HEK293 (cell line): Measurements from ENCODE around the gene SLC29A1.

Source experiments
- GLIS1 ChIP-seq: fragments of 450-650 bp; formaldehyde crosslinking; IDR thresholded peaks from 2 replicates; pipeline ENCODE4 v1.5.1; 2016; ENCODE audit warnings: missing biosample characterization, missing genetic modification characterization
- KLF10 ChIP-seq: fragments of 450-650 bp; IDR thresholded peaks from 2 replicates; pipeline ENCODE4 v1.5.1; 2018; ENCODE audit warnings: missing biosample characterization, mild to moderate bottlenecking, missing genetic modification characterization
- KLF16 ChIP-seq: fragments of 450-650 bp; formaldehyde crosslinking; IDR thresholded peaks from 2 replicates; pipeline ENCODE4 v1.5.1; 2017; ENCODE audit warnings: missing biosample characterization, missing genetic modification characterization
- KLF7 ChIP-seq: fragments of 450-650 bp; formaldehyde crosslinking; IDR thresholded peaks from 2 replicates; pipeline ENCODE4 v1.5.1; 2016; ENCODE audit warnings: missing biosample characterization, missing genetic modification characterization, borderline replicate concordance
- KLF8 ChIP-seq: fragments of 450-650 bp; formaldehyde crosslinking; IDR thresholded peaks from 2 replicates; pipeline ENCODE4 v1.5.1; 2016; ENCODE audit warnings: missing biosample characterization, missing genetic modification characterization
- PRDM4 ChIP-seq: fragments of 450-650 bp; formaldehyde crosslinking; IDR thresholded peaks from 2 replicates; pipeline ENCODE4 v1.5.1; 2017; ENCODE audit warnings: missing biosample characterization, missing genetic modification characterization
- SETDB1 ChIP-seq: IDR thresholded peaks from one replicate; pipeline ENCODE4 v1.6.1; 2017; ENCODE audit warnings: mild to moderate bottlenecking, low read length, moderate library complexity, mixed read lengths; ENCODE audit not compliant: insufficient read length
- ZEB2 ChIP-seq: fragments of 450-650 bp; formaldehyde crosslinking; IDR thresholded peaks from 2 replicates; pipeline ENCODE4 v1.5.1; 2016; ENCODE audit warnings: missing biosample characterization, missing genetic modification characterization
- ZIC2 ChIP-seq: fragments of 450-650 bp; formaldehyde crosslinking; IDR thresholded peaks from 2 replicates; pipeline ENCODE4 v1.5.1; 2016; ENCODE audit warnings: missing biosample characterization, missing genetic modification characterization
- ZNF10 ChIP-seq: fragments of 450-650 bp; formaldehyde crosslinking; IDR thresholded peaks from 2 replicates; pipeline ENCODE4 v1.5.1; 2017; ENCODE audit warnings: missing biosample characterization, missing genetic modification characterization
- ZNF112 ChIP-seq: fragments of 450-650 bp; formaldehyde crosslinking; IDR thresholded peaks from 2 replicates; pipeline ENCODE4 v1.5.0; 2017; ENCODE audit warnings: missing biosample characterization, missing genetic modification characterization
- ZNF121 ChIP-seq: fragments of 450-650 bp; formaldehyde crosslinking; IDR thresholded peaks from 2 replicates; pipeline ENCODE4 v1.5.1; 2016; ENCODE audit warnings: missing biosample characterization, missing genetic modification characterization
- ZNF16 ChIP-seq: fragments of 450-650 bp; formaldehyde crosslinking; IDR thresholded peaks from 2 replicates; pipeline ENCODE4 v1.5.1; 2016; ENCODE audit warnings: low read depth, missing biosample characterization, missing genetic modification characterization
- ZNF184 ChIP-seq: fragments of 450-650 bp; IDR thresholded peaks from 2 replicates; pipeline ENCODE4 v1.5.1; 2018; ENCODE audit warnings: missing biosample characterization, mild to moderate bottlenecking, missing genetic modification characterization
- ZNF19 ChIP-seq: fragments of 450-650 bp; formaldehyde crosslinking; IDR thresholded peaks from 2 replicates; pipeline ENCODE4; 2016; ENCODE audit warnings: missing biosample characterization, missing genetic modification characterization, low read depth
- ZNF571 ChIP-seq: fragments of 450-650 bp; formaldehyde crosslinking; IDR thresholded peaks from 2 replicates; pipeline ENCODE4 v1.5.0; 2017; ENCODE audit warnings: missing biosample characterization, missing genetic modification characterization
- ZNF610 ChIP-seq: fragments of 450-650 bp; formaldehyde crosslinking; IDR thresholded peaks from 2 replicates; pipeline ENCODE4 v1.5.1; 2016; ENCODE audit warnings: missing biosample characterization, missing genetic modification characterization, borderline replicate concordance
- ZNF626 ChIP-seq: fragments of 450-650 bp; sonication (Bioruptor Pico); formaldehyde crosslinking; IDR thresholded peaks from 2 replicates; pipeline ENCODE4 v1.5.1; 2018; ENCODE audit warnings: missing biosample characterization, missing genetic modification characterization, inconsistent platforms
- ZNF830 ChIP-seq: fragments of 450-650 bp; IDR thresholded peaks from 2 replicates; pipeline ENCODE4 v1.5.0; 2018; ENCODE audit warnings: missing biosample characterization, missing genetic modification characterization, low read depth, mild to moderate bottlenecking, moderate library complexity
- ZXDB ChIP-seq: fragments of 450-650 bp; formaldehyde crosslinking; IDR thresholded peaks from 2 replicates; pipeline ENCODE4 v1.5.1; 2016; ENCODE audit warnings: missing biosample characterization, missing genetic modification characterization
- TF ChIP-seq, protein P1 (sequence below): fragments of 450-650 bp; formaldehyde crosslinking; conservative IDR thresholded peaks from 2 replicates; pipeline ENCODE4 v1.5.1; 2016; ENCODE audit warnings: low read depth, missing biosample characterization, missing genetic modification characterization
- TF ChIP-seq, protein P2 (sequence below): fragments of 450-650 bp; formaldehyde crosslinking; IDR thresholded peaks from 2 replicates; pipeline ENCODE4 v1.5.1; 2016; ENCODE audit warnings: missing biosample characterization, missing genetic modification characterization, borderline replicate concordance

SLC29A1 gene

GRCh38 chr6:44245912-44246662 lies 22.7 kb downstream of the SLC29A1 start (continued):
- TF ChIP-seq, protein P1, sequence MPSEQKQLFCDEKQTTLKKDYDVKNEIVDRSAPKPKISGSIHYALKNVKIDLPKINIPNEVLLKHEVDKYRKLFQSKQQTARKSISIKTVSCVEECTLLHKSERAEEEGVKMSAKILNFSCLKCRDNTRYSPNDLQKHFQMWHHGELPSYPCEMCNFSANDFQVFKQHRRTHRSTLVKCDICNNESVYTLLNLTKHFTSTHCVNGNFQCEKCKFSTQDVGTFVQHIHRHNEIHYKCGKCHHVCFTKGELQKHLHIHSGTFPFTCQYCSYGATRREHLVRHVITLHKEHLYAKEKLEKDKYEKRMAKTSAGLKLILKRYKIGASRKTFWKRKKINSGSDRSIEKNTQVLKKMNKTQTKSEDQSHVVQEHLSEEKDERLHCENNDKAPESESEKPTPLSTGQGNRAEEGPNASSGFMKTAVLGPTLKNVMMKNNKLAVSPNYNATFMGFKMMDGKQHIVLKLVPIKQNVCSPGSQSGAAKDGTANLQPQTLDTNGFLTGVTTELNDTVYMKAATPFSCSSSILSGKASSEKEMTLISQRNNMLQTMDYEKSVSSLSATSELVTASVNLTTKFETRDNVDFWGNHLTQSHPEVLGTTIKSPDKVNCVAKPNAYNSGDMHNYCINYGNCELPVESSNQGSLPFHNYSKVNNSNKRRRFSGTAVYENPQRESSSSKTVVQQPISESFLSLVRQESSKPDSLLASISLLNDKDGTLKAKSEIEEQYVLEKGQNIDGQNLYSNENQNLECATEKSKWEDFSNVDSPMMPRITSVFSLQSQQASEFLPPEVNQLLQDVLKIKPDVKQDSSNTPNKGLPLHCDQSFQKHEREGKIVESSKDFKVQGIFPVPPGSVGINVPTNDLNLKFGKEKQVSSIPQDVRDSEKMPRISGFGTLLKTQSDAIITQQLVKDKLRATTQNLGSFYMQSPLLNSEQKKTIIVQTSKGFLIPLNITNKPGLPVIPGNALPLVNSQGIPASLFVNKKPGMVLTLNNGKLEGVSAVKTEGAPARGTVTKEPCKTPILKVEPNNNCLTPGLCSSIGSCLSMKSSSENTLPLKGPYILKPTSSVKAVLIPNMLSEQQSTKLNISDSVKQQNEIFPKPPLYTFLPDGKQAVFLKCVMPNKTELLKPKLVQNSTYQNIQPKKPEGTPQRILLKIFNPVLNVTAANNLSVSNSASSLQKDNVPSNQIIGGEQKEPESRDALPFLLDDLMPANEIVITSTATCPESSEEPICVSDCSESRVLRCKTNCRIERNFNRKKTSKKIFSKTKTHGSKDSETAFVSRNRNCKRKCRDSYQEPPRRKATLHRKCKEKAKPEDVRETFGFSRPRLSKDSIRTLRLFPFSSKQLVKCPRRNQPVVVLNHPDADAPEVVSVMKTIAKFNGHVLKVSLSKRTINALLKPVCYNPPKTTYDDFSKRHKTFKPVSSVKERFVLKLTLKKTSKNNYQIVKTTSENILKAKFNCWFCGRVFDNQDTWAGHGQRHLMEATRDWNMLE (tag by site-specific recombination) = no peak
- TF ChIP-seq ZXDB (tag by site-specific recombination) (peak; percentile 83), GLIS1 (tag by site-specific recombination) (peak; percentile 64), ZNF112 (no peak), KLF16 (tag by site-specific recombination) (peak; percentile 98), KLF7 (tag by site-specific recombination) (peak; percentile 90), SETDB1 (no peak), ZIC2 (tag by site-specific recombination) (peak; percentile 90), ZNF19 (no peak), KLF10 (tag by site-specific recombination) (no peak), ZNF571 (tag by site-specific recombination) (no peak), ZEB2 (tag by site-specific recombination) (peak; percentile 89), ZNF121 (tag by site-specific recombination) (peak; percentile 60; the same call in 1 of the 2 replicates), ZNF184 (no peak), ZNF10 (no peak), ZNF16 (tag by site-specific recombination) (no peak), PRDM4 (tag by site-specific recombination) (peak; percentile 100), KLF8 (tag by site-specific recombination) (peak; percentile 74; the same call in 1 of the 2 replicates), ZNF610 (no peak), ZNF626 (tag by site-specific recombination) (no peak), ZNF830 (tag by site-specific recombination) (no peak)
- TF ChIP-seq, protein P2, sequence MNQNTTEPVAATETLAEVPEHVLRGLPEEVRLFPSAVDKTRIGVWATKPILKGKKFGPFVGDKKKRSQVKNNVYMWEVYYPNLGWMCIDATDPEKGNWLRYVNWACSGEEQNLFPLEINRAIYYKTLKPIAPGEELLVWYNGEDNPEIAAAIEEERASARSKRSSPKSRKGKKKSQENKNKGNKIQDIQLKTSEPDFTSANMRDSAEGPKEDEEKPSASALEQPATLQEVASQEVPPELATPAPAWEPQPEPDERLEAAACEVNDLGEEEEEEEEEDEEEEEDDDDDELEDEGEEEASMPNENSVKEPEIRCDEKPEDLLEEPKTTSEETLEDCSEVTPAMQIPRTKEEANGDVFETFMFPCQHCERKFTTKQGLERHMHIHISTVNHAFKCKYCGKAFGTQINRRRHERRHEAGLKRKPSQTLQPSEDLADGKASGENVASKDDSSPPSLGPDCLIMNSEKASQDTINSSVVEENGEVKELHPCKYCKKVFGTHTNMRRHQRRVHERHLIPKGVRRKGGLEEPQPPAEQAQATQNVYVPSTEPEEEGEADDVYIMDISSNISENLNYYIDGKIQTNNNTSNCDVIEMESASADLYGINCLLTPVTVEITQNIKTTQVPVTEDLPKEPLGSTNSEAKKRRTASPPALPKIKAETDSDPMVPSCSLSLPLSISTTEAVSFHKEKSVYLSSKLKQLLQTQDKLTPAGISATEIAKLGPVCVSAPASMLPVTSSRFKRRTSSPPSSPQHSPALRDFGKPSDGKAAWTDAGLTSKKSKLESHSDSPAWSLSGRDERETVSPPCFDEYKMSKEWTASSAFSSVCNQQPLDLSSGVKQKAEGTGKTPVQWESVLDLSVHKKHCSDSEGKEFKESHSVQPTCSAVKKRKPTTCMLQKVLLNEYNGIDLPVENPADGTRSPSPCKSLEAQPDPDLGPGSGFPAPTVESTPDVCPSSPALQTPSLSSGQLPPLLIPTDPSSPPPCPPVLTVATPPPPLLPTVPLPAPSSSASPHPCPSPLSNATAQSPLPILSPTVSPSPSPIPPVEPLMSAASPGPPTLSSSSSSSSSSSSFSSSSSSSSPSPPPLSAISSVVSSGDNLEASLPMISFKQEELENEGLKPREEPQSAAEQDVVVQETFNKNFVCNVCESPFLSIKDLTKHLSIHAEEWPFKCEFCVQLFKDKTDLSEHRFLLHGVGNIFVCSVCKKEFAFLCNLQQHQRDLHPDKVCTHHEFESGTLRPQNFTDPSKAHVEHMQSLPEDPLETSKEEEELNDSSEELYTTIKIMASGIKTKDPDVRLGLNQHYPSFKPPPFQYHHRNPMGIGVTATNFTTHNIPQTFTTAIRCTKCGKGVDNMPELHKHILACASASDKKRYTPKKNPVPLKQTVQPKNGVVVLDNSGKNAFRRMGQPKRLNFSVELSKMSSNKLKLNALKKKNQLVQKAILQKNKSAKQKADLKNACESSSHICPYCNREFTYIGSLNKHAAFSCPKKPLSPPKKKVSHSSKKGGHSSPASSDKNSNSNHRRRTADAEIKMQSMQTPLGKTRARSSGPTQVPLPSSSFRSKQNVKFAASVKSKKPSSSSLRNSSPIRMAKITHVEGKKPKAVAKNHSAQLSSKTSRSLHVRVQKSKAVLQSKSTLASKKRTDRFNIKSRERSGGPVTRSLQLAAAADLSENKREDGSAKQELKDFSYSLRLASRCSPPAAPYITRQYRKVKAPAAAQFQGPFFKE = no peak; the same call in 1 of the 2 replicates
